Thoracic aorta (tissue), 2 donors: ENCODE measurements around the gene MYO1D. TPM values are rescaled to one million over a fixed set of nuclear protein-coding genes. Genes with fewer than 3 reads are reported as not detected.

Experiments
- ATAC-seq: fragments of 150-250 bp; one replicate; pipeline ENCODE4 v1.8.0; 2017; ENCODE audit warnings: low read depth; ENCODE audit not compliant: insufficient number of reproducible peaks, low FRiP score
- DNase-seq: peaks from one replicate; pipeline ENCODE4 v3.0.0-alpha.2; 2020; ENCODE audit warnings: low spot score
- H3K27ac ChIP-seq, 2 donors: fragments of 200-600 bp; sonication (generic); 1 replicate in 1 of 2; 2 replicates in 1 of 2; pipeline ENCODE4 v1.5.1; 2016; ENCODE audit warnings: mild to moderate bottlenecking in 2 of 2, moderate library complexity in 2 of 2
- H3K27me3 ChIP-seq: fragments of 200-600 bp; sonication (generic); replicated peaks from 2 replicates; pipeline ENCODE4 v1.6.0; 2016; ENCODE audit warnings: mild to moderate bottlenecking; ENCODE audit not compliant: insufficient read depth
- H3K36me3 ChIP-seq: fragments of 200-600 bp; sonication (generic); one replicate; pipeline ENCODE4 v1.5.1; 2016
- H3K4me1 ChIP-seq, 2 donors: fragments of 200-600 bp; sonication (generic); 1 replicate in 1 of 2; 2 replicates in 1 of 2; pipeline versions ENCODE4 v1.5.1 to v1.6.0; 2016; ENCODE audit warnings: low read depth in 2 of 2, mild to moderate bottlenecking in 1 of 2; ENCODE audit not compliant: control insufficient read depth in 1 of 2
- H3K4me3 ChIP-seq: fragments of 200-600 bp; sonication (generic); 2 replicates; pipeline ENCODE4 v1.5.1; 2016; ENCODE audit warnings: mild to moderate bottlenecking
- H3K9me3 ChIP-seq: fragments of 200-600 bp; sonication (generic); 2 replicates; pipeline ENCODE4 v1.5.1; 2016
- total RNA-seq, 2 donors: library from RNA; depleted of rRNA; stranded (reverse); fragments of >200 nt; gene quantifications; one replicate each; pipeline versions ENCODE4 v1.1.0 to v1.2.3, GENCODE V29; 2016
- TF ChIP-seq, protein P1 (sequence below): fragments of 200-600 bp; sonication (generic); IDR thresholded peaks from one replicate; pipeline ENCODE4 v1.5.1; 2019; ENCODE audit warnings: antibody characterized with exemption

The MYO1D gene
- total RNA-seq, 2 donors from 2014 or later = 257 to 370 TPM

DNA sequence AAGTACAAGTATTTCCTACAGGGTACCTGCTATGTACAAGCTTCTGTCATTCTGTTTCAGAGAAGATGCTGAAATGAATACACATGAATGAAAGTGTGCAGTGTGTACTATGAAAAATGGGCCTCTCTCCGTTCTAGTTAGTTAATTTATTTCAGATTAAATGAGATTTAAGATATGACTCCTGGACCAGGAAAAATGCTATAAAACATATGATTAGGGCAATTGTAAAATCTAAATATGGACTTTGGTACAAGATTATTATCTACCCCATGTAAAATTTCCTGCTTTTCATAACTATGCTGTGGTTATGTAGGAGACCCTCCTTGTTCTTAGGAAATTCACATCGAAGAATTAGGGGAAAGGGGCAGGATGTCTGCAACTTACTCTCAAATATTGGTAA, 28.9 kb downstream of the MYO1D start:
- no peaks in the 10 kb centered on the region for H3K27me3 ChIP-seq
- no peak overlapping the region for H3K4me3 ChIP-seq
- no peaks in the 10 kb centered on the region for H3K36me3 ChIP-seq
- ATAC-seq = no peak
- TF ChIP-seq, protein P1, sequence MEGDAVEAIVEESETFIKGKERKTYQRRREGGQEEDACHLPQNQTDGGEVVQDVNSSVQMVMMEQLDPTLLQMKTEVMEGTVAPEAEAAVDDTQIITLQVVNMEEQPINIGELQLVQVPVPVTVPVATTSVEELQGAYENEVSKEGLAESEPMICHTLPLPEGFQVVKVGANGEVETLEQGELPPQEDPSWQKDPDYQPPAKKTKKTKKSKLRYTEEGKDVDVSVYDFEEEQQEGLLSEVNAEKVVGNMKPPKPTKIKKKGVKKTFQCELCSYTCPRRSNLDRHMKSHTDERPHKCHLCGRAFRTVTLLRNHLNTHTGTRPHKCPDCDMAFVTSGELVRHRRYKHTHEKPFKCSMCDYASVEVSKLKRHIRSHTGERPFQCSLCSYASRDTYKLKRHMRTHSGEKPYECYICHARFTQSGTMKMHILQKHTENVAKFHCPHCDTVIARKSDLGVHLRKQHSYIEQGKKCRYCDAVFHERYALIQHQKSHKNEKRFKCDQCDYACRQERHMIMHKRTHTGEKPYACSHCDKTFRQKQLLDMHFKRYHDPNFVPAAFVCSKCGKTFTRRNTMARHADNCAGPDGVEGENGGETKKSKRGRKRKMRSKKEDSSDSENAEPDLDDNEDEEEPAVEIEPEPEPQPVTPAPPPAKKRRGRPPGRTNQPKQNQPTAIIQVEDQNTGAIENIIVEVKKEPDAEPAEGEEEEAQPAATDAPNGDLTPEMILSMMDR = no peak
- peaks cover 18 to 54% of the 10 kb centered on the region in 2 donors for H3K4me1 ChIP-seq
- H3K27ac ChIP-seq = no peak overlapping the region
- DNase-seq = no peak
- H3K9me3 ChIP-seq = no peaks in the 10 kb centered on the region

DNA sequence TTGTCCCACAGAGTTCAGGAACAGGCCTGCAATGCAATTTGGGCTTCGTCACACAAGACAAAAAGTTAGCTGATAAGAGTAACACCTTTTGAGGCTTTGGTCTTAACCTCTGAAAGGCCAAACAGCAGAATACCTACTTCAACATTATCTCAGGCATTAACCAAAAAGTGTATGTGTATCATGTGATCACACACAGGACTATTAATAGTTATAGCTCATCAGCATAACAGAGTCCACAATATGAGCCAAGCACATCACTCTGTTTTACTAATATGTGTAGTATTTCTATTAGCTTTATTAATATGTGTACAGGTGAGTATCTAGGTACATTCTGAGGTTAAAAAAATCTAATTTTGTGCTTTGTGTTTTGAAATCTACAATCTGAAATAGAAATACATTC, 30.8 kb downstream of the MYO1D start:
- no peaks in the 10 kb centered on the region for H3K9me3 ChIP-seq

DNA sequence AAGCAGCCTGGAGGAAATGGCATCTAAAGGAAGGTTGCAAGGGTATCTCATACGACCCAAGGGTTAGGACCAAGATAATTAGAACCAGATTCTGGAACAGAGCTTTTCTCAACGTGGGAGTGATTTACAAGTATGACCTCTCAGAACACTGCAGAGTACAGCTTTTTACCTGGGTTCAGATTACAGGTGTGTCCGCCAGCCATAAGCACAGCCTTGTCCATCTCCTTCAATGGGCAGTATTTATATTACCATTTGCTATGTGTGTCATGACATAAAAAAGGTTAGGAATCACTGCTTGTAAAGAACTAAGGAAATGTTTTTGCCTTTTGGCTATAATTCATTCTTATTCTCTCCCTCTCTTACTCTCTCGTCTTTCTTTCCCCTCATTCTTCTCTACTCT, 36.7 kb downstream of the MYO1D start:
- DNase-seq (no peak), ATAC-seq (no peak)
- TF ChIP-seq, protein P1 = no peak
- no peak overlapping the region for H3K27ac ChIP-seq
- no peaks in the 10 kb centered on the region for H3K27me3 ChIP-seq
- H3K36me3 ChIP-seq = no peaks in the 10 kb centered on the region
- no peak overlapping the region for H3K4me3 ChIP-seq
- peaks cover 20 to 49% of the 10 kb centered on the region in 2 donors for H3K4me1 ChIP-seq
- H3K9me3 ChIP-seq = no peaks in the 10 kb centered on the region

More for the DNA sequence above, 30.8 kb downstream of the MYO1D start:
- Histone ChIP-seq H3K27me3 (no peaks in the 10 kb centered on the region), H3K36me3 (no peaks in the 10 kb centered on the region), H3K4me1 (peaks cover 18 to 44% of the 10 kb centered on the region in 2 donors), H3K4me3 (no peak overlapping the region), H3K27ac (no peak overlapping the region)
- DNase-seq = no peak
- no peak for ATAC-seq
- TF ChIP-seq, protein P1 = no peak

DNA sequence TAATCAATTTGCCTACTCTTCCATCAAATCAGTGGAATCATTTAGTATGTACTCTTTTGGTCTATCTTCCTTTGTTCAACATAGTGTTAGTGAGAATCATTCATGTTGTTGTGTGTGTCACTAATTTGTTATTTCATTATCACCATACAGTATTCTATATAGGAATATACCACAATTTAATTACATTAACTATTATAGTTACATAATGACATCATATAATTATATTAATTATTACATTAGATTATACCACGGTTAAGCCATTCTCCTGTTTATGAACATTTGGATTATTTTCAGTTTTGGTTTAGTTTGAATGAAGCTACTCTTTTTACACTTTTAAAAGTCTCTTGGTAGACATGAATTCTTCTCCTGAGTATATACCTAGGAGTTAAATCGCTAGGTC, 40.4 kb downstream of the MYO1D start:
- Histone ChIP-seq H3K4me1 (peaks cover 12 to 48% of the 10 kb centered on the region in 2 donors), H3K36me3 (no peaks in the 10 kb centered on the region), H3K4me3 (no peak overlapping the region), H3K27ac (no peak overlapping the region), H3K27me3 (no peaks in the 10 kb centered on the region), H3K9me3 (no peaks in the 10 kb centered on the region)
- DNase-seq (no peak), ATAC-seq (no peak)
- TF ChIP-seq, protein P1 = no peak

DNA sequence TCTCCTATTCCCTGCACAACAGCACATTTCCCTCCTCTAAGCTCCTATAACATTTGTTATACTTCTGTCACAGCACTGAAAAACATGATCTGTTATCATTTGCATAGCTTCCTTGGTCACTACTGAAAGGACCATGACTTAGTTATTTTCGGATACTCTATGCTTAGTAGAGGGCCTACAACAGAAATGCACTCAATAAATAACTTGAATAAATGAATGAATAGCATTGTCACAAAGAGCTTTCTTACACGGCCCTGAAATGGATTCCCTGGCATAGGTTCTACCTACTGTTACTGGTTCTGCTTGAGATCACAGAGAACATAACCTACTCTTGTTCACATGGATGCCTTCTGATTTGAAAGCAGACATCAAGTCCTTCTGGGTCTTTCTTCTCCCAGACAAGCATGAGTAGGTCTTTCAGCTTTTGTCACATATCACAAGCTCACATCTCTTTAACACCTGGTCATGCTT, 41.6 kb downstream of the MYO1D start:
- no peak overlapping the region for H3K4me3 ChIP-seq
- no peaks in the 10 kb centered on the region for H3K36me3 ChIP-seq
- no peak overlapping the region for H3K27ac ChIP-seq
- ATAC-seq = no peak
- no peaks in the 10 kb centered on the region for H3K9me3 ChIP-seq
- DNase-seq = no peak
- TF ChIP-seq, protein P1 = no peak
- no peaks in the 10 kb centered on the region for H3K27me3 ChIP-seq
- H3K4me1 ChIP-seq = peaks cover 19 to 54% of the 10 kb centered on the region in 2 donors
